Measurements from ENCODE around the gene TIAM1. TPM values are rescaled to one million over a fixed set of nuclear protein-coding genes. Genes with fewer than 3 reads are reported as not detected.

Gene TIAM1
- total RNA-seq, 2 experiments from 2014 or later = 34.9 to 38.5 TPM

DNA sequence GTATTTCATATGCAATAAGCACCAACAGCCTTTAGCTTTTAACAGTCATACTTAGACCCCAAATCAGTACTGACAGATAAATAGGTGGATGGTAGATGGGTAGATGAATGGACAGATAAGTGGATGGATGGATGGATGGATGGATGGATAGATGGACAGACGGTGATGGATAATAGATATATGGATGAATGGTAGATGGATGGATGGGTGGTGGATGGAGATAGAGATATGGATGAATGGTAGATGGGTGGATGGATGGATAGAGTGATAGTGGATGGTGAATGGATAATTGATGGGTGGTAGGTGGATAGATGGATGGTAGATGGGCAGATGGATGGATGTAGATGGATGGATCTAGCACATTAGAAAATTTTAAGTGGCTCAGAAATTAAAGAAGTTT, 62.5 kb downstream of the TIAM1 start:
- intact Hi-C loops (cut with micrococcal nuclease) = no loop called here
- ChIA-PET CTCF (no interaction called here), POLR2A (no interaction called here)

DNA sequence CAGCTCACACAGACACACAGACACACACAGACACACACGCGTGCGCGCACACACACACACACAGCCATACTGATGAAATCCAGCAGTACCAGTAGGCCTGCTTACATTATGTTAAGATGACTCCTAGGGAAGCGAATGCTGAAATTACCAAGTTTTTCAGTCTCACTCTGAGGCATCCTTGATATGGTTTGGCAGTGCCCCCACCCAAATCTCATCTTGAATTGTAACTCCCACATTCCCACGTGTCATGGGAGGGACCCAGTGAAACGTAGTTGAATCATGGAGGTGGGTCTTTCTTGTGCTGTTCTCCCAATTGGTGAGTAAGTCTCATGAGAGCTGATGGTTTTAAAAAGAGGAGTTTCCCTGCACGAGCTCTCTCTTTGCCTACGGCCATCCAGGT, 64.1 kb downstream of the TIAM1 start:
- no peak overlapping the region for H3K4me3 Mint-ChIP-seq
- no peak for ATAC-seq
- ChIA-PET CTCF (interaction anchor here (1.4 kb wide), 1 partner anchor 15 kb away, joined by 5 read pairs; no protein-coding TSS in a partner anchor), POLR2A (no interaction called here)
- H3K27me3 Mint-ChIP-seq = no peaks in the 10 kb centered on the region
- H3K4me1 Mint-ChIP-seq (ENCODE audit: low read depth) = peaks cover 33% of the 10 kb centered on the region
- TF ChIP-seq, protein P1, sequence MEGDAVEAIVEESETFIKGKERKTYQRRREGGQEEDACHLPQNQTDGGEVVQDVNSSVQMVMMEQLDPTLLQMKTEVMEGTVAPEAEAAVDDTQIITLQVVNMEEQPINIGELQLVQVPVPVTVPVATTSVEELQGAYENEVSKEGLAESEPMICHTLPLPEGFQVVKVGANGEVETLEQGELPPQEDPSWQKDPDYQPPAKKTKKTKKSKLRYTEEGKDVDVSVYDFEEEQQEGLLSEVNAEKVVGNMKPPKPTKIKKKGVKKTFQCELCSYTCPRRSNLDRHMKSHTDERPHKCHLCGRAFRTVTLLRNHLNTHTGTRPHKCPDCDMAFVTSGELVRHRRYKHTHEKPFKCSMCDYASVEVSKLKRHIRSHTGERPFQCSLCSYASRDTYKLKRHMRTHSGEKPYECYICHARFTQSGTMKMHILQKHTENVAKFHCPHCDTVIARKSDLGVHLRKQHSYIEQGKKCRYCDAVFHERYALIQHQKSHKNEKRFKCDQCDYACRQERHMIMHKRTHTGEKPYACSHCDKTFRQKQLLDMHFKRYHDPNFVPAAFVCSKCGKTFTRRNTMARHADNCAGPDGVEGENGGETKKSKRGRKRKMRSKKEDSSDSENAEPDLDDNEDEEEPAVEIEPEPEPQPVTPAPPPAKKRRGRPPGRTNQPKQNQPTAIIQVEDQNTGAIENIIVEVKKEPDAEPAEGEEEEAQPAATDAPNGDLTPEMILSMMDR (IDR thresholded peaks at IDR 0.05) = no peak
- no peak for DNase-seq
- peaks cover 5% of the 10 kb centered on the region for H3K36me3 Mint-ChIP-seq (ENCODE audit: low read depth)
- intact Hi-C loops (cut with micrococcal nuclease) = no loop called here
- H3K9me3 Mint-ChIP-seq = peaks cover 3% of the 10 kb centered on the region
- H3K27ac Mint-ChIP-seq = no peak overlapping the region

More for the DNA sequence above, 62.5 kb downstream of the TIAM1 start:
- peaks cover 6% of the 10 kb centered on the region for H3K36me3 Mint-ChIP-seq (ENCODE audit: low read depth)
- H3K27me3 Mint-ChIP-seq = no peaks in the 10 kb centered on the region
- H3K9me3 Mint-ChIP-seq = peaks cover 3% of the 10 kb centered on the region
- TF ChIP-seq, protein P1 (IDR thresholded peaks at IDR 0.05) = no peak
- H3K4me1 Mint-ChIP-seq (ENCODE audit: low read depth) = peaks cover 35% of the 10 kb centered on the region
- DNase-seq (no peak), ATAC-seq (no peak)
- H3K27ac Mint-ChIP-seq = no peak overlapping the region
- H3K4me3 Mint-ChIP-seq = no peak overlapping the region

DNA sequence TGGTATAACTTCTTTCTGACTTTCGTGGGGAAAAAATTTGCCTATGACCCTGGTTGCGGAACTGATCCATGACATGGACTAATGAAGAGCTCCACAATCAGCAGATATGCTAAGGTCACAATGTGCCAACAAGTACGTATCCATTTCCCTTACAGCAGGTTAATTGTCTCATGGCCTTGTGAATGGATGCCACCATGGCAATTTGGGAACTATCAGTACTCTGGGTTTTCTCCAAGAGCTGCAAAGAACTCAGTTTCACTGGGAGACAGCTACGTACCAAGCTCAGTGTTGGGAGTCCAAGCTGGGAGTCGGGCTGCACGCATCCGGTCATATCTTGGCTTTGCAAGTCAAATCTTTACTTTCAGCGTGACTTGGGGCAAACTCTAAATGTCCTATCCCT, 64.8 kb downstream of the TIAM1 start:
- Mint-ChIP-seq H3K9me3 (peaks cover 3% of the 10 kb centered on the region), H3K4me3 (no peak overlapping the region), H3K27me3 (no peaks in the 10 kb centered on the region), H3K4me1 (ENCODE audit: low read depth) (peaks cover 29% of the 10 kb centered on the region), H3K36me3 (ENCODE audit: low read depth) (peaks cover 5% of the 10 kb centered on the region), H3K27ac (no peak overlapping the region)
- TF ChIP-seq, protein P1 (IDR thresholded peaks at IDR 0.05) = no peak
- ATAC-seq (no peak), DNase-seq (no peak)
- intact Hi-C loops (cut with micrococcal nuclease) = no loop called here
- POLR2A ChIA-PET = interaction anchor here (0.8 kb wide), 1 partner anchor 43 kb away, joined by 3 read pairs; no protein-coding TSS in a partner anchor
- CTCF ChIA-PET = interaction anchor here (1.4 kb wide), 1 partner anchor 14 kb away, joined by 5 read pairs; no protein-coding TSS in a partner anchor

DNA sequence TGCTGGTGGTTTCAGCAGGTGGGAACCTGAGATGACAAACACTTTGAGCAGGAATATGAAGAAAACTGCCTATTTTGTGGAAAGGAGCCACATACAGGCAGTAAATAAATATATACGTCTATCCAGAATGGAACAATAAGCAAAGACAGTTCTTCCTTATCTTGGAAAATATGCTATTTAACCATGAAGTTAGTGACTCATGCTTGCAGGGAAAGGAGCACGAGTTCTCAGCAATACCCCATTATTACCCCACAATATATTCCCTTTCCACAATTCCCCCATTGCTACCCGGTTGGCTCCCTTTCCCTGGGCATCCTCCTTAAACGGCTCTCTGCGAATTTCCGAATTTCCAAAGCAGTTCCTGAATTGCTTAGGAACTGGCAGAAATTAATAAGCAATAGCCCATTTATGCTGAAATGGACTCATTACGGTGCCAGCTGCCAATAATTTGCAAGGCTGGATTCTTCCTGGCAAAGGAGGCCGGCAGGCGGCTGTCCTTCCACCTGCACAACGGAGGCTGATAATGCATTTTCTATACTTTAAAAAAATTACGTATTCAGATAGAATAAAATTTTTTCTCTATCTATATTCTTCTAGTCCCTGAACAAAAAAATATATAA, 65.4 kb downstream of the TIAM1 start:
- H3K27me3 Mint-ChIP-seq = no peaks in the 10 kb centered on the region
- intact Hi-C loops (cut with micrococcal nuclease) = no loop called here
- TF ChIP-seq, protein P1 (IDR thresholded peaks at IDR 0.05) = no peak
- H3K4me3 Mint-ChIP-seq = no peak overlapping the region
- ChIA-PET CTCF (interaction anchor here (1.4 kb wide), 1 partner anchor 13 kb away, joined by 5 read pairs; no protein-coding TSS in a partner anchor), POLR2A (interaction anchor here (0.8 kb wide), 1 partner anchor 42 kb away, joined by 3 read pairs; no protein-coding TSS in a partner anchor)
- H3K27ac Mint-ChIP-seq = no peak overlapping the region
- H3K9me3 Mint-ChIP-seq = peaks cover 4% of the 10 kb centered on the region
- H3K36me3 Mint-ChIP-seq (ENCODE audit: low read depth) = peaks cover 6% of the 10 kb centered on the region
- DNase-seq (no peak), ATAC-seq (no peak)
- H3K4me1 Mint-ChIP-seq (ENCODE audit: low read depth) = peaks cover 25% of the 10 kb centered on the region

DNA sequence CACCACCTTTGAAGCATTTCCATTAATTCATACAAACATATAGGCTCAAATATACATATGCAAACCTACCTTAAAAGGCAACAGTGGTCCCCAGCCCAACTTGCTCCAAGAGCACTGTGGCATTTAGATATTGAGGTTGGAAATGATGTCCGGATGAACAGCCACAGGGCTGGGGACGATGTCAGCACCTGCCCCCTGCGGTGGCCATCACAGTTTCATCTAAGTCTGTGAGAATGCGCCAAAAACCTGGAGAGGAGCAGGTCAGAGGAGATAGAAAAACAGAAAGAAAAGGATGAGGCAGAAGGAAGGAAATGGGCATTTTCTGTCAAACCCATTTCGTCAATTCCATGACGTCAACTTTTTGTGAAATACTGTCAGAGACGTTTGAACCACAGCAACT, 67.4 kb downstream of the TIAM1 start:
- Mint-ChIP-seq H3K27ac (no peak overlapping the region), H3K4me3 (no peak overlapping the region), H3K4me1 (ENCODE audit: low read depth) (peaks cover 25% of the 10 kb centered on the region), H3K36me3 (ENCODE audit: low read depth) (peaks cover 8% of the 10 kb centered on the region), H3K9me3 (peaks cover 7% of the 10 kb centered on the region), H3K27me3 (no peaks in the 10 kb centered on the region)
- ChIA-PET CTCF (interaction anchor here (1.2 kb wide), 1 partner anchor 15 kb away, joined by 3 read pairs; no protein-coding TSS in a partner anchor), POLR2A (interaction anchor here (0.7 kb wide), 1 partner anchor 49 kb away, joined by 3 read pairs; no protein-coding TSS in a partner anchor)
- DNase-seq (no peak), ATAC-seq (no peak)
- TF ChIP-seq, protein P1 (IDR thresholded peaks at IDR 0.05) = no peak
- intact Hi-C loops (cut with micrococcal nuclease) = no loop called here
